ENCODE results near the gene ALDH9A1. TPM values are rescaled to one million over a fixed set of nuclear protein-coding genes. Genes with fewer than 3 reads are reported as not detected.

The ALDH9A1 gene
- total and polyA plus RNA-seq, 7 donors: 30.4 to 69.3 (median 40.9) TPM

DNA sequence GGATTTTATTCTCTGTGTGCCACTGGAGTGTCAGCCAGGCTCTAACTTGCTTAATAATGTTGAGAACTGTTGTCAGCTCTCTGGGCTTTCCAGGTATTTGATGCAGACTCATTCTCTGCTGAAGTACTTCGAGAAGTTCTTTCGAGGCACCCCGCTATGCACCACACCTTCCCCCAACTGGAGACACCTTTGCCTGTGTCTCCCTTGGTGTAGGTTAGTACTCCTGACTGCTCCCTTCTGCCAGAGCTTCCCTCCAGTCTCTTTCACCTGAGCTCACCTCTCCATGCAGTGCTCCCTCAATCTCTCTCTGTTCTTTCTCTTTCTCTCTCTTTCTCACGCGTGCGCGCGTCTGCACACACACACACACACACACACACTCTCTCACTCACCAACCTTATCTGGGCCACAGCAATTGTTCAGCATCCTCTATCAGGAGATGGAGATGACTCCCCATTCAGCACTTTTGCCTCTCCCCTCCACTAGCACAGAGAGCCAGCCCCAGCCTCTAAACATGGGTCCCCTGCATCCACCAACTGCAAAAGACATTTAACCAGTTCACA, 81.3 kb downstream of the ALDH9A1 start:
- no peak overlapping the region for H3K4me3 ChIP-seq
- DNase-seq (no peak), ATAC-seq (no peak)
- no peaks in the 10 kb centered on the region for H3K36me3 ChIP-seq (ENCODE audit: insufficient read depth in 1 of 2, low read depth in 1 of 2)
- TF ChIP-seq, protein P1, sequence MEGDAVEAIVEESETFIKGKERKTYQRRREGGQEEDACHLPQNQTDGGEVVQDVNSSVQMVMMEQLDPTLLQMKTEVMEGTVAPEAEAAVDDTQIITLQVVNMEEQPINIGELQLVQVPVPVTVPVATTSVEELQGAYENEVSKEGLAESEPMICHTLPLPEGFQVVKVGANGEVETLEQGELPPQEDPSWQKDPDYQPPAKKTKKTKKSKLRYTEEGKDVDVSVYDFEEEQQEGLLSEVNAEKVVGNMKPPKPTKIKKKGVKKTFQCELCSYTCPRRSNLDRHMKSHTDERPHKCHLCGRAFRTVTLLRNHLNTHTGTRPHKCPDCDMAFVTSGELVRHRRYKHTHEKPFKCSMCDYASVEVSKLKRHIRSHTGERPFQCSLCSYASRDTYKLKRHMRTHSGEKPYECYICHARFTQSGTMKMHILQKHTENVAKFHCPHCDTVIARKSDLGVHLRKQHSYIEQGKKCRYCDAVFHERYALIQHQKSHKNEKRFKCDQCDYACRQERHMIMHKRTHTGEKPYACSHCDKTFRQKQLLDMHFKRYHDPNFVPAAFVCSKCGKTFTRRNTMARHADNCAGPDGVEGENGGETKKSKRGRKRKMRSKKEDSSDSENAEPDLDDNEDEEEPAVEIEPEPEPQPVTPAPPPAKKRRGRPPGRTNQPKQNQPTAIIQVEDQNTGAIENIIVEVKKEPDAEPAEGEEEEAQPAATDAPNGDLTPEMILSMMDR (IDR thresholded peaks at IDR 0.05): no peak
- intact Hi-C loops (cut with DNase I): no loop called here
- no peak overlapping the region for H3K27ac ChIP-seq
- H3K4me1 ChIP-seq: no peaks in the 10 kb centered on the region
- H3K27me3 ChIP-seq (ENCODE audit: insufficient read depth in 3 of 3, low read length in 2 of 3): no peaks in the 10 kb centered on the region
- 91 to 93% (median 92%) methylated on average over 8 of the region's 8 CpGs for WGBS, 3 donors
- H3K9me3 ChIP-seq: no peaks in the 10 kb centered on the region

DNA sequence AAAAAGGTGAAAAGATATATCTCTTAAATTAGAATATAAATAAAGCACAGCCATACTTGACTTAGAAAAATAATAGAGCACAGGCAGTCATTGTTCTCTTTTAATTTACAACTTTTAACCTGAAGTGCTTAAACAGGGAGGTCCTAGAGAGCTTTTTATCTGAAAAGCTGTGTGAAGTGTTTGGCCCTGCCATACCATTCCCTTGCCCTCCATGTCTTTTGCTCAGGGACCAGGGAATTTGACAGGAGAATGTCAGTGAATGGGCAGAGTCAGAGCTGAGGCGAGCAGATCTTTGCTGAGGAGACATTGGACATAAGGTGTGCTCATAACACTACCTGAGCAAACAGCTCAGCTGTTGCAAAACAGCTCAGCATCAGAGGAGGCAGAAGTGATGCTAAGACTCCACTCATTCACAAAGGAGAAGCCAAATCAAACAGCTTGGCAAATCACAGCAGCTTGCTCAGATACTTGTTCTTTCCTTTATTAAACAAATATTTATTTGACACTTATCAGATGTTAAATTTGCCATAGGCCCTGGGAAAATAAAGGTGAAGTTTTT, 82.2 kb downstream of the ALDH9A1 start:
- no peak overlapping the region for H3K27ac ChIP-seq
- intact Hi-C loops (cut with DNase I): no loop called here
- ATAC-seq (no peak), DNase-seq (no peak)
- TF ChIP-seq, protein P1 (IDR thresholded peaks at IDR 0.05): no peak
- H3K36me3 ChIP-seq (ENCODE audit: insufficient read depth in 1 of 2, low read depth in 1 of 2): no peaks in the 10 kb centered on the region
- 64 to 76% (median 65%) methylated on average over 1 of the region's 1 CpG for WGBS, 3 donors
- H3K9me3 ChIP-seq: no peaks in the 10 kb centered on the region
- no peak overlapping the region for H3K4me3 ChIP-seq
- H3K27me3 ChIP-seq (ENCODE audit: insufficient read depth in 3 of 3, low read length in 2 of 3): no peaks in the 10 kb centered on the region
- H3K4me1 ChIP-seq: no peaks in the 10 kb centered on the region

Other genes with a start within 250 kb of the ALDH9A1 start
- gene LRRC52, start 154.6 kb downstream of the ALDH9A1 start, total RNA-seq: not detected
- 1 to 10 TPM in 1 of 3 donors, under 1 TPM in 2; 0.08 to 1.2 (median 0.08) TPM for gene LRRC52, start 154.6 kb downstream of the ALDH9A1 start, polyA plus RNA-seq
- 100 to 1,000 TPM; 223 to 318 (median 258) TPM for gene MGST3, start 67.3 kb downstream of the ALDH9A1 start, total RNA-seq
- gene MGST3, start 67.3 kb downstream of the ALDH9A1 start, polyA plus RNA-seq: 100 to 1,000 TPM; 177 to 329 (median 233) TPM
- gene TMCO1, start 70.3 kb upstream of the ALDH9A1 start, total RNA-seq: 10 to 100 TPM; 31.5 to 41.9 (median 33.4) TPM
- gene TMCO1, start 70.3 kb upstream of the ALDH9A1 start, polyA plus RNA-seq: 10 to 100 TPM; 38.6 to 90.2 (median 86.0) TPM
- gene UCK2, start 129.1 kb upstream of the ALDH9A1 start, total RNA-seq: 10 to 100 TPM; 17.2 to 94.6 (median 29.7) TPM
- gene UCK2, start 129.1 kb upstream of the ALDH9A1 start, polyA plus RNA-seq: 100 to 1,000 TPM in 1 of 3 donors, 10 to 100 TPM in 2; 14.6 to 273 (median 25.1) TPM

Data from psoas muscle (tissue), 8 donors.